ENCODE measurements around the gene SYNDIG1.

DNA sequence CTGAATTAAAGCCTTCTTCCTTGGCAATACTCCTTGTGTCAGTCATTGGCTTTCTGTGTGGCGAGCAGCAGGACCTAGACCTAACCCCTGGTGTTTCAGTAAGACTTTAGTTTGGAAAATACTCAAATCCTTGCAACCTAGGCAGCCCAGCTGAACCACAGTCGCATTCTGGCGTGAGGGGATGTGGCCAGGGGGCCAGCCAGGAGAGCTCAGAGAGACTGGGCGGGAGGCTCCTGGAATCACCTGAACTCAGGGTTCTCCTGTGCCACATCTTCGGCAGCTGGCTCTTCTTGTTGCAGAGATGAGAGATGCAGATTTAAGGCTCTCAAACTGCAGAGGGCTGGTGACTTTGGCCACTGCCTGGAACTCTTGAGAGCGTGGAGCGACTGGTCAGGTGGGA, 102.7 kb downstream of the SYNDIG1 start:
- TF ChIP-seq POLR2A (IDR thresholded peaks at IDR 0.05; ENCODE audit: low read length) (no peak), GATA1 (IDR thresholded peaks at IDR 0.05; ENCODE audit: low read depth, low read length) (no peak)
